CD1c-positive myeloid dendritic cell (primary cell): Measurements from ENCODE around the gene CD22.
A peak's percentile ranks its signal among the peaks of the same experiment; 100 is the strongest.

ENCODE experiments used
- DNase-seq: peaks from one replicate; pipeline ENCODE4 v3.0.0-alpha.2; 2016; ENCODE audit errors: extremely low spot score

CD22 gene

GRCh38 chr19:35295792-35296462 is 33.1 kb upstream of the CD22 start:
- DNase-seq = peak; percentile 24

- DNase-seq = no peak
Measured at GRCh38 chr19:35296644-35297514, 32.1 kb upstream of the CD22 start.

GRCh38 chr19:35297515-35297848 is 31.5 kb upstream of the CD22 start:
- DNase-seq = no peak

GRCh38 chr19:35297922-35298321 is 31.1 kb upstream of the CD22 start:
- no peak for DNase-seq

DNA sequence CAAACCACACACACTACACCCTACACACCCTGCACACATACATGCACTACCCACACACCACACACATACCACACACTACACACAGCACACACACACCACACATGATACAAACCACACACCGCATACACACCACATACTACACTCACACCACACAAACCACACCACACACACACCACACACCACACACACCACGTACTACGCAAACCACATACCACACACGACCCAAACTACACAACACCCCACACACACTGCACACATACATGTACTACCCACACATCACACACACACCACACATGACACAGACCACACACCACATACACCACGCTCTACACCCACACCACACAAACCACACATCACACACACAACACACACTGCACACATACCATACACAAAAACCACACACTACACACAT is 30.4 kb upstream of the CD22 start:
- no peak for DNase-seq

DNA sequence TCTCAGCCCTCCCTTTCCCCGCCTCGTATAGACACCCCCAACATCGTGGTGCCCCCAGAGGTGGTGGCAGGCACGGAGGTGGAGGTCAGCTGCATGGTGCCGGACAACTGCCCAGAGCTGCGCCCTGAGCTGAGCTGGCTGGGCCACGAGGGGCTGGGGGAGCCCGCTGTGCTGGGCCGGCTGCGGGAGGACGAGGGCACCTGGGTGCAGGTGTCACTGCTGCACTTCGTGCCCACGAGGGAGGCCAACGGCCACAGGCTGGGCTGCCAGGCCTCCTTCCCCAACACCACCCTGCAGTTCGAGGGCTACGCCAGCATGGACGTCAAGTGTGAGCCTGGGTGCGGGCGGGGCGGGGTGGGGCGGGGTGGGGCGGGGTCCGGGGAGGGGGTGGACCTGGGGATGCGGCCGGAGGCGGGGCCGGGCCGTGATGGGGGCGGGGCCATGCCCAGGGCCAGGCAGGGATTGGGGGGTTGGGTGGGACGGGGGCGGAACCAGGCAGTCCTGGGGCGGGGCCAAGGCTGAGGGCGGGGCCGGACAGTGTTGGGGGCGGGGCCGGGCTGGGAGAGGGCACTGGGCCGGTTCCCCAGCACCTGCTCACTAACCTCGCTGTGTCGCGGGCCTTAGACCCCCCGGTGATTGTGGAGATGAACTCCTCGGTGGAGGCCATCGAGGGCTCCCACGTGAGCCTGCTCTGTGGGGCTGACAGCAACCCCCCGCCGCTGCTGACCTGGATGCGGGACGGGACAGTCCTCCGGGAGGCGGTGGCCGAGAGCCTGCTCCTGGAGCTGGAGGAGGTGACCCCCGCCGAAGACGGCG is 29.3 kb upstream of the CD22 start:
- no peak for DNase-seq

DNA sequence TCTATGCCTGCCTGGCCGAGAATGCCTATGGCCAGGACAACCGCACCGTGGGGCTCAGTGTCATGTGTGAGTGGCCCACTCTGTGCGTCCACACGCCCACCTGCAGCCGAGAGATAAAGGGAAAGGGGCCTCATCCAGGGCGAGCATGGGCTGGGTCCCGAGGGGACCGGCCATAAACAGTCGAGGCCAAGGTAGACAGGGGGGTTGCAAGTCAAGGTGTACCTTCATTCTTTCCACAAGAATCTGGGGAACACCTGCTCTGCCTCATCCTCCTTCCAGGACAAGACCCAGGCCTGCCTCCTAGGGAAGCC is 28.7 kb upstream of the CD22 start:
- no peak for DNase-seq

DNA sequence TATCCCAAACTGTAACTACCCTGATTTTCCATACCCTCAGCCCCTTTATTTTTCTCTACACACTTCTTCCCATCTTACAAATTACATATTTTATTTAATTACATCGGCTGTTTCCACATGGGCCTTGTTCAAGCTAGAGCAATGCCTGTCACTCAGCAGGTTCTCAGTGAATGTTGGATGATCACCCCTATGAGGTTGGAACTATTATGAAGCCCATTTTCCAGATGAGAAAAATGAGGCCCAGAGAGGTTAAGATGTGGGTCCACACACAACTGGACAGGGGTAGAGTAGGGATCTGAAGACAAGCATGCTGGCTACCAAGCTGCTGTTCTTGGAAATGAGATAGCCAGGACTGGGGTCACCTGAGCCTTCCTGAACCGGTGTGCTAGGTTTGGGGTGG is 27.0 kb upstream of the CD22 start:
- DNase-seq = no peak

DNA sequence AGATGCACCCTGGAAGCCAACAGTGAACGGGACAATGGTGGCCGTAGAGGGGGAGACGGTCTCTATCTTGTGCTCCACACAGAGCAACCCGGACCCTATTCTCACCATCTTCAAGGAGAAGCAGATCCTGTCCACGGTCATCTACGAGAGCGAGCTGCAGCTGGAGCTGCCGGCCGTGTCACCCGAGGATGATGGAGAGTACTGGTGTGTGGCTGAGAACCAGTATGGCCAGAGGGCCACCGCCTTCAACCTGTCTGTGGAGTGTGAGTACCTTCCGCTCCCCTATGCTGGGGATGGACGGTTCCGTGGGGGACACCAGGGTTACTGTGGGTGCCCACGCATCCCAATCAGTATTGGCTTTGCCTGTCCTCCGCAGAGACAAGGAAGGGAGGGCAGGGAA is 26.5 kb upstream of the CD22 start:
- no peak for DNase-seq

- no peak for DNase-seq
Measured at GRCh38 chr19:35303357-35303915, 25.6 kb upstream of the CD22 start.

GRCh38 chr19:35304036-35304435 is 25.0 kb upstream of the CD22 start:
- no peak for DNase-seq

DNA sequence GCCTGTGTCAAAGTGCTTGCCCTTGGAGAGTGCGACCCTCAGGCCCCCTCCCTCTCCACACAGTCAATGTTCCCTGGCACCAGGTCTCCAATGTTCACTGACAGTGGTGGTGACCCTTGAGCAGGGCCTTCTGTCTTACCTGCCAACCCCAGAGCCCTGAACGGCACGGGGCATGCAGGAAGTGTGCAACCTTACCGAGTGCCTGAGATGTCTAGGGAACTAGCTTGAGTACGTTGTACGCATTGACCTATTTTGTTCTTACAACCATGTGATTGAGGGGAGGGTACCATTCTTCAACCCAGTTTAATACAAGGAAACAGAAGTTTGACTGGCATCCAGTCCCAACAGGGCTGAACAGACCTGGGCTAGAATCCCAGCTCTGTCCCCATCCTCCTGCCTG is 23.8 kb upstream of the CD22 start:
- DNase-seq = peak; percentile 32

- DNase-seq = no peak
Measured at GRCh38 chr19:35306473-35307246, 22.3 kb upstream of the CD22 start.

DNA sequence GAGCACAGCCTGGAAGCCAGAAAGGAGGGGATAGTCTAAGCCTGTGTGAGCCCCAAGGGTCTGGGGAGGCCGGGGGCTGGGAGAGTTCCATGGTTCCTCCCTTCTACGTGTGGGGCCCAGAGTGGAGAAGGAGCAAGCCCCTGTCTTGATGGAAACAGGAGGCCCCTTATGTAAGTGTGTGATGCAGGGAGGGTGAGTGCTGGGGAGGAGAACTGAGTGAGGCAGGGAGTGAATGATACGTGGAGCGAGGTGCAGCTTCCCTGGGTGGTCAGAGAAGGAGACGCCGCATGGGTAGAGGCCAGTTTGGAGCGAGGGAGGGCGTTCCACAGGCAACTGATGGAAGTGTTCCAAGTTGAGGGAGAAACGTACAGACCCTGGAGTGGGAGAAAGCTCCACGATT is 21.1 kb upstream of the CD22 start:
- no peak for DNase-seq

DNA sequence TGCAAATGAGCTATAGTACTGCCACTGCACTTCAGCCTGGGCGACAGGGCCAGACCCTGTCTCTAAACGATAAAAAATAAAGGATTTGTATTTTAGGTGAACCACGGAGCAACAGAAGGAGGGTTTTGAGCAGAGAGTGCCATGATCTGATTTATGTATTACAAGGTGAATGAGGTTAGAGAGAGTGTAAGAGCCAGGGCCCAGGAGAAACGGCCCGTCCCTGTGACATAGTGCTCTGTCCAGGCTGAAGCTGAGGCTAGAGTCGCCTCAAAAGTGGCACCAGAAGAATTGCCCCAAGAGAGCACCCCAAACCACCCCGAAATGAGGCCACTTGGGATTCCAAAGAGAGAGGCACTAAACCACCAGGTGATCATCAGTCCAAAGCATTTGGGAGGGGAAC is 20.1 kb upstream of the CD22 start:
- DNase-seq = no peak

- no peak for DNase-seq
Measured at GRCh38 chr19:35309481-35310279, 19.3 kb upstream of the CD22 start.

DNA sequence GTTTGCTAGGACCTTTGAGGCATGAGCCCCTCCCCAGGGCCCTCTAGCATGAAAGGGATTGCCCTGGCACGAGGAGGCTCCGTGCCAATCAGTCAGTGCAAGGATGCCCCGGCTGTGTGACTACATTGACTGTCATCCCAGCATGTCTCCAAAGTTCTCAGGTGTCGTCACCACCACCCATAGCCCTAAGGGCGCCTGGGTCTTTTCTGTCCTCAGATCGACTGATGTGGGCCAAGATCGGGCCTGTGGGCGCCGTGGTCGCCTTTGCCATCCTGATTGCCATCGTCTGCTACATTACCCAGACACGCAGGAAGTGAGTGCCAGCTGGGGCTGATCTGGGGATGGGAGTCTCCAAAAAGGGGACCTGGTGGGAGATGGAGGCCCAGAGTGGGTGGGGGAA is 18.7 kb upstream of the CD22 start:
- DNase-seq = no peak

DNA sequence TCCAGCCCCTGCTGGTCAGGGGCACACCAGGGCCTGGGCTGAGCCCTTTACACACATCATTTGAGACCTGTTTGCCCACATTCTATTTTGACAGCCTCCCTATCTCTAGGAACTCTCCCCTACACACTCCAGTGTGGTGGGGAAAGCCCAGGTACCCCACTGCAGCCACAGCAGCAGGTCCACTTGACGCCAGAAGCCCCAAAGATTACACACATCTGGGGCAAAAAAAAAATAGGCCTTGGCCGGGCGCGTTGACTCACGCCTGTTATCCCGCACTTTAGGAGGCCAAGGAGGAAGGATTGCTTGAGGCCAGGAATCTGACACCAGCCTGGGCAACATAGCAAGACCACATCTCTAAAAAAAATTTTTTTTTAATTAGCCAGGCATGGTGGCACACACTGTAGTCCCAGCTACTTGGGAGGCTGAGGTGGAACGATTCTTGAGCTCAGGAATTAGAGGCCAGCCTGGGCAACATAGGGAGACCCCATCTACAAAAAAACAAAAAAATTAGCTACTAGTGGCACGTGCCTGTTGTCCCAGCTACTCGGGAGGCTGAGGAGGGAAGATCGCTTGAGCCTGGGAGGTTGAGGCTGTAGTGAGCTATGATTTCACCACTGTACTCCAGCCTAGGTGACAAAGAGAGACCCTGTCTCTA is 18.0 kb upstream of the CD22 start:
- DNase-seq = no peak

DNA sequence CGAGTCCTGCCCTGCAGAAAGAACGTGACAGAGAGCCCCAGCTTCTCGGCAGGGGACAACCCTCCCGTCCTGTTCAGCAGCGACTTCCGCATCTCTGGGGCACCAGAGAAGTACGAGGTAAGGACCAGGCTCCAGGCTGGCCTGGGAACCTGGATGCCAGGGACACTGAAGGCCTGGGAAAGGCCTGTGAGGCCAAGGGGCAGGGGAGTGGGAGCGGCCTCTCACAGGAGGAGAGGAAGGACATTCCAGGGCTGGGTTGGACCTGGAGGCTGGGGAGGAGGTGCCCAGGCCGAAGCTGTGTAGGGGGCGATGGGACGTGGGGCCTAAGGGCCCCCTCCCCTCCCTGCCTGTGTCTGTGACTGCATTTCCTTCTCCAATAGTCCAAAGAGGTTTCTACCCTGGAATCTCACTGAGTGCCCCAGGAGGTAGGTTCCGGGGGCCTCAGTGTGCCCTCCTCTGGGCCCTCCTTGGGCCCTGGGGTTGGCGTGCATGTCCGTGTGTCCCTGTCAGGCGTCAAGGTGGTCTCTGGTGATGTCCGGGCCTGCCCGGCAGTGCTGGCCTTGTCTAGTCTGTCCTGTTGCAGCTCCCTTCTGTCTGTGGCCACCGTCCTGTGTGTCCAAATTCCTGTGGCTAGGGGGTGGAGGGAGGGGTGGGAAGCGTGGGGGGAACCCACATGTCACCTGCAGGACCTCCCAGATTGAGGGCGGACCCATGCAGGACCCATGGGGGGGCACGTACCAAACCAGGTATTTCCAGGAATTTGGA is 16.9 kb upstream of the CD22 start:
- no peak for DNase-seq

GRCh38 chr19:35313587-35313986 is 15.4 kb upstream of the CD22 start:
- DNase-seq = no peak
